Stimulated activated CD4-positive, alpha-beta T cell treated with anti-CD3 and anti-CD28 coated beads, TNF-alpha, amount 100 ng/mL, for 24 hours (primary cell): ENCODE results near the gene DEFB113.
"Not testable (repeated sequence)": the region's sequence is repeated elsewhere in the genome, so short reads cannot be mapped to it uniquely, and the experiment has no call there.

ENCODE experiments used
- DNase-seq, 3 experiments: peaks; one replicate each; pipeline ENCODE4 v3.0.0-alpha.2; 2020; ENCODE audit warnings: low read depth in 3 of 3

Gene DEFB113, protein sequence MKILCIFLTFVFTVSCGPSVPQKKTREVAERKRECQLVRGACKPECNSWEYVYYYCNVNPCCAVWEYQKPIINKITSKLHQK

DNA sequence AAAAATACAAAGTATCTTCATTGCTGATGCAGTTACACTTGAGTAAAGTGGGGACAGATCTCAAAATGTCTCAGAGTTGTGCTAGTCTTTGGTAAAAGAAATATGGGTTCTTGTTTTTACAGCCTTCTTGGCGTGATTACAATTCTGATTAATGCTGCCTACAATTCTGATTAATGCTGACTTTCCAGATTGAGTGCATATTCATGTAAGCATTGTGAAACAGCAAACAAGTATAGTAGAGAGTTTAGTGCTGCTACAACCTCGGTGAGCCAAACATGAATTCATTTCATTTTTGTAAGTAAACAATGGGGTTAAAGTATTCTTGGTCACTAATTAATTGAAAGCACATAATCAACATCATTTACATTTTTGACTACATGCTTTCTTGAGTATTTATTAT, at the start of gene DEFB113:
Gene DEFB113 (minus strand): TSS at position 21 of the 400 bp plus-strand sequence. CDS start 0 bp downstream, at position 21.
- no peak for DNase-seq

DNA sequence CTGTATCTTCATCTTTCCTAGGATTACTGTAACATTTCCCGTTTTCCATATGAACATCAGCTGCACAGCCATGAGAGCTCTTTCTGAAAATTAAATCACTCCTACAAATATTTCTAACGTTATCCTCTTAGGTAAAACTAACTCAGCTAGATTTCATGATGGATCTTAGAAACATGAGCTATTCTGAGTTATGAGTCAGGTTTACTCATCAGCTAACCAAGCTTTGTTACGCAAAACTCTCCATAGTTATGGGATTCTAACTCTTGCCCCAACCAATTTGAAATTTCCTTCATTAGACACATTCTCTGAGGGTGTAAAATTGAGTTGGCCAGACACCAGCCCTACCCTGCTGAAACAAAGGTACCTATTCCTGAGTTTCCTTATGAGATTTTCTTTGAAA, 38.4 kb upstream of the DEFB113 start:
- no peak for DNase-seq

DNA sequence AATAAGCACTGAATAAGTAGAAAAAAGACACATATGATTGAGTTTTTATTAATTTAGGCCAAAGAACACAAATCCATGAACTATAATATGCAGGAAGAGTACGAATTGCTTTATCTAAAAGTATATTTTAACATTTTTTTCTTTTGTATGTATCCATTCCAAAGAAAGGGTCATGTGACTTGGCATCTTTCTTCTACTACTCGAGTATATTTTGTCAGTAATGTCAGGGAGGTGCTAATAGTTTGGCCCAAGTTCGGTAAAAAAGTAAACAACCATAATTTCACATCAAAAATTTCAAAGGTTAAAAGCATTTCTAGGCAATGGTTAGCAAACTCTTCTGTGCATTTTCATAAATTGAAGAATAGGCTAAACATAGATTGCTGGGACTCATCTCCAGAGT, 33.7 kb upstream of the DEFB113 start:
- DNase-seq = no peak

DNA sequence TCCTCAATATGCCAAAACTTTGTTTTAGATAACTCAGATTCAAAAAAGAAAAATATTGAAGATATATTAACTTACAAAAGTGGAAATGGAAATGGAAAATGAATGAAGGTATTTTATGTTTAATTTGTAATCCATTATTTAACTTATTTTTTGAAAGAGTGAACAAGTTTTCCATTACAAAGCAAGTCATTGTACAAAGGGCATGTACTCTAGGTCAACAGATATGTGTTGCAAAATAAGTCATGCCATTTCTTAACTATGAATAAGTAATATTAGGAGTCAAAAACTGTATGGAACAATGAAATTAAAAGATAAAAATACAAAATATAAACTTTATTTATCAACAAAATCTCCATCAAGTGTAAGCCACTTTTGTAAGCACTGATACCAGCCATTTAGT, 25.9 kb upstream of the DEFB113 start:
- no peak for DNase-seq

DNA sequence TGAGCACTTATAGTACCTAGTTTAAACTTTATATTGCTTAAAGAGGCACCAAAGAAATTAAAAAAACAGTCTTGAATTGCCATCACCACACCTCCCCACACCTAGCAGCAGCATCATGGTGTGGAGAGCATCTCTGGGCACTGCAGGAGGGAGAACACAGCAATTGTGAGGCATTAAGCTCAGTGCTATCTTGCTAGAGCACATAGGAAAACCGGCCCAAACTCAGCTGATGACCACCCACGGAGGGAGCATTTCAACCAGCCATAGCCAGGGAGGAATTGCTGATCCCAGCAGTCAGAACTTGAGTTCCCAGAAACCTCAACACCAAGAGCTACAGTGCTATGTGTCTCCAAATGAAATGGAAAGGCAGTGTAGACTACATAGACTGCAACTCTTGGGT, 19.5 kb upstream of the DEFB113 start:
- DNase-seq = no peak

DNA sequence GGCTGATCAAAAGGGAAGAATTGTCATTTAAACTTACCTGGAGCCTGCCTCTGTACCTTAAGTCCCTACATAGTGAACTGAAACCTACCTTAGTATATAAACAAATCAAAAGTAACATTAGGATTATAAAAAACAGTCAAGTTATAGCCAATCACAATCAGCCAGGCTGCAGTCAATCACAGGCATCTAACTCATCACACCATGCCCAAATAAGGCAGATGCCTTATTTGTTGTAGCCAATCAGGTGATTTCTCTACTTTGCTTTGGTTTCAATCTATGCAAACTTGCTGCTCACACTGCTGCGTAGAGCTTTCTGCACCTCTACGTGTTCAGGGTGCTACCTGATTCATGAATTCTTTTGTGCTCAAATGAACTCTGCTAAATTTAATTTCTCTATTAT, 18.3 kb upstream of the DEFB113 start:
- DNase-seq = no peak

DNA sequence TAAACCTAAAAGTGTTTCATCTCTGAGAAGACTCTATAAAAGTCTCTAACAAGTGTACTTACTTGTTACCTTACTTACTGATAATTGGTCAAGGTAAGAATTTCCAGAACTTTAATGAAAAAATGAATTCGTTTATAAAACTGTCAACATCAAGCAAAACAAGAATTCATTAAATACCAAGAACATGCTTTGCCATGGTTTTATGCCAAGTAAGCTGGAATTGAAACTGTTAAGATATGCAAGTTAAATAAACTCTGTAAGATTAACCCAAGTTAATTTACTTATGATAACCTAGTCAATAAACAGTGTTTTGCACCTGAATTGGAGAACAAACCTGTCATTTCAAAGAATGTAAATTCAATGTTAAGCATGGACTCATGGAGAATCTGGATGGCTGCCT, 17.1 kb upstream of the DEFB113 start:
- no peak for DNase-seq

DNA sequence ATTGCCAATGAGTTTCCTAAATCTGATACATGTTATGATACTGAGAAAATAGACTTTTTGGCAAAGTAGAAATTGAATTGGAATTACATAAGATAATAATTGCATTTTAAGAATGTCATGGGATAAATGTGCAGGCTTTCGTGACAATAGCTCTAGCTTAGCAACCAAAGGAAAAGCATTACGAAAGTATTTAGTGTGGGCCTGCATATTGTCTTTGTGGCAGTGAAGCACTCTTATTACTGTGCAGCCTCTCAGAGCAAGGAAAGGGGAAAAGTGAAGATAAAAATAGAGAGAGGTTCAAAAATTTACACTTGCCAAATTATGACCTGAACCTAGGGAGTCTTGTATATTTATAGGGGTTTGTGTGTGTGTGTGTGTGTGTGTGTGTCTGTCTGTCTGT, 12.6 kb upstream of the DEFB113 start:
- DNase-seq = no peak

DNA sequence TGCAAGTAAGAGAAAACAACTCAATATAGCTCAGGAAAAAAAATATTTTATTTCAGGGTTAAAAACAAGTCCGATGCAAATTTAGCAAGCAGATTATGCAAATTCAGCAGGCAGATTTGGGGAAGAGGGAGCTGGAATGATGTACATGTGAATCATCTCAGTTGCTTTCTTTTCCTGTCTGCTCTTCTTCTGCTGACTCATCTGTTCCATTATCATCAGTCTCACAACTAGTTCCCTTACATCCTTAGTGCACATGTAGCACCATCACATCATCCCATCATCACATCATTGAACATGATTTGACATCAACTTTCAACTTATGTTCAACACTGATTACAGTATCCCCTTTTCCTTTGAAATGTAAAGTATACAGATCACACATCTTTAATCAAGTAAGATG, 11.5 kb upstream of the DEFB113 start:
- DNase-seq = no peak

DNA sequence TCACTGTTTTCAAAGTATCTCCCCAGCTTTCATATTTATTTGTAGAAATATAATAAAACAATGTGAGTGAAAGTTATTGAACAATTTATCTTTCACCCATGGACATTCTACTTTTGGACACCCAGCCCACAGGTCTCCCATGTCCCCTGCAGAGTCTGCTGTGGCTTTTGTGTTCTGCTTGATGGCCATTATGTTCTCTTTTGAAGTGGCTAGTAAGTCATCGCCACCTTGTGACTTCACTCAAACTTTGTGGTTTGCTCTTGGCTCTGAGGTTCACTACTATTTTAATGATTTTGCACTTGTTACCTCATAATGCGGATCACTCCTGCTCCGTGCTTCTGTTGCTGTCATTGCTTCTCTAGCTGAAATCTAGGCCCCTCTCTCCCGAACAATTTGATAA, 10.2 kb upstream of the DEFB113 start:
- no peak for DNase-seq

DNA sequence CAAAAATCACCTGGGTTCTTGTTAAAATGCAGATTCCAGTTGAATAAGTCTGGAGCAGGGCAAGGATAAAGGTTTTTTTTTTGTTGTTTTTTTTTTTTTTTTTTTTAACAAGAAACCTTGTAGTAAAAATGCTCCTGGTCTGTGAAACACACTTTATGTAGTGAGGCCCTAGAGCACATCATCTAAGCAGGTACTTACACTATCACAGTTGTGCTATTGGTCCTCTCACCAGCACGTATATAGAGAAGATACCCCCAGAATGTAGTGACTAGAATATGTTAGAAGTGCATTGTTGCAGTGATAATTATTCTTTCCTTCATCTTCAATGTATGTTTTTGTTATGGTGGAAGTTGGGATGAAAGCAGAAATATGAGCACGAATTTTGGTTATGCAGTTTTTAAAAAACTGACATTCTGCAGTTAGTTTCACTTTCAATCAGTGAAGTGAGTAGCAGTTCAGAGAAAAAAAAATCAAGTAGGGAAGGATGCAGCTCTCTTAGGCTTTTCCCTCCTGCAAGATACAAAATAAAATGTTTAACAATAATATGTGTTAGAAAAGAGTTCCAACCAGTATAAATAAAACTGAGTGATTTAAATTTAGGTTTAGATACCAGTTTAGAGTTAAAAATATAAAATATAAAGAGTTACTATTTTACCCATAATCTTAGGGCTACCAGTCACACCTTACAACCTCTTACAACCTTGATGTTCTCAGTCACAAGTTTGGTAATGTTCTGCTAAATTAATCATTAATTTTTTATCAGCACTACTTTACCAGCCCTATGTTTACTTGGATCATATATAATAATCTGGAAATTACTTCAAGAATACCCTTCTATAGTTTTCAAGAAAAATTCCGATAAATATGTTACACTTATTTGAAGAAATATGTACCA, 9.2 kb upstream of the DEFB113 start:
- DNase-seq = no peak

DNA sequence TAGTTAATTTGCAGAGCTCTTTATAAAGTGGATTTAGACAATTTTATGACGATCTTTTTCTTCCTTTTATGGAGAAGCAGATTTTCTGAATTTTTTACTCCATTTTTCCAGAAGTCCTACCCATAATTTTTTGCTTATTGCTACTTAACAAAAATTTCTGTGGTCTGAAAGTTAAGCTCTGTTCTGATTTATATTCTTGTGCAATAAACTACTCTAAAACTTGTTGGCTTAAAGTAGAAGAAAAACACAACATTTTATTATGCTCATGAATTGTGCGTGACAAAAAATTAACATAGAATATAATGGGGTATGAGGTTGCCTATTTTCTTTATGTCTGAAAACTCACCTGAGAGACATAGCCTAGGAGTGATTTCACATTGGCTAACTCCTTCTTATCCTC, 2.6 kb downstream of the DEFB113 start:
- DNase-seq = no peak

DNA sequence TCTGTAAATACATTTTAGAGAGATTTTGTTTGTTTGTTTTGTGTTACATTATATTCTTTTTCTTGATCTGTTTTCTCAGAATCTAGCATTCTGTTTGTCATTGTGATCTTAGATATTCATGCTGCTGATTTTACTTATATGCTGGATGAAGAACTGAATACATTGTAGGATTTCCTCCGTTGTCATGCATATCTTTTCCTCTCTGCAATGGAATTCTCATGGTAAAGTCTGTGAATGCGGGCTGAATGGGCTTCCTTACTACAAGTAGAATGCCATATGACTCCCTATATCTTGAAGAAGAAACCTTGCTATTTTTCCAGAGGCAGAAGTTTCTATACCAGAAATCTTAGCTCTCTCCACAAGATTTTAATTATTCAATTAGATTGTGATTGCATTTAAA, 3.1 kb downstream of the DEFB113 start:
- no peak for DNase-seq

DNA sequence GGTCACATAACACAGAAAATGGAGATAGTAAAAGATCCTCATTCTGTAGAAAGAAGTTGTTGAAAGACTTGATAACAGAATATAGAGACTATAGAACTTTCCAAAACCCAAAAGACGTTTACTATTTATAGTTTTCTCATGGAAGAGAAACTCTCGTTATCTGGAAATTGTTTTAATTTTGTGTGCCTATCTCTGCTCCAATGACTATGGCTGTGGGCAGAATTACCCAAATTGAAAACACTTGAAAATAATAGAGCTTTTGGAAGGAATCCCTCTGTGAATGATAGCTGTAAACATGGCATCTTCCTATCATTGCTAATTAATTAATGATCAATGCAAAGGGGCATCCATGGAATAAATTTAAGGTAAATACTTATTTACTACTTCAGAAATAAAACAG, 5.4 kb downstream of the DEFB113 start, which contains the start of gene DEFB114:
Gene DEFB114 (minus strand): TSS at position 101 of the 400 bp plus-strand sequence. CDS start 59 bp downstream, at position 42.
- no peak for DNase-seq

DNA sequence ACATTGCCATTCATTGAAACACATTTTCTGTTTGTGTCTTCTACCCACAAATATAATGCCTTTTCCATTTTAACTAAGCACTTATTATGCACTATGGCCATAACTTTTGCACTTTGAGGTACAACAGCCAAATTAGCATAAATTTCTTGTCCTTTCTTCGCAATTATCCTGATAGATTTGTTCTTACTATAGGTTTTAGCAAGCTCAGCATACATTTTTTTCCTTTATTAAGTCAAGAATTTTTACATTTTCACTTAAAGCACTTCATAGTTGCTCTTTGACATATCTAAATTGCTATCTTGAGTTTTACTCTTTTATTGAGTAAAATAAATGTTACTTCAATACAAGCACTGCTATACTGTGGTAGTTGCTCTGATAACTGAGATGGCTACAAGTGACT, 11.2 kb downstream of the DEFB113 start:
- DNase-seq = no peak

DNA sequence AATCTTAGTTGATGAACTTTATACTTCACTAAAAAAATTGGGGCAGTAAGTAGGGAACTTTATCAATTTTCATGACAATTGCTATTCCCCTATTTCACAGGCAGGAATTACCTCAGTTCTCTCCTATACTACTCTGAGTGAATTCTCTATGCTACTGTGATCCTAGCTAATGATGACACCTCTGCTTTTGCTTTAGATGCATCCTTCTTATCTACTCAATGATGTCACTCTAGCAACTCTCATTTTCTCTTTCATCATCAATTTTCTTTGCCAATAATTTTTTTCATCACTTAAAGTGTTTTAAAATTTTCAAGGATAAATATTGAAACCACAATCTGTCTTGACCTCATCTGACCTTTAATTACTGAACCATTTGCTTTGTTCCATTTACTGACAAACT, 13.6 kb downstream of the DEFB113 start:
- no peak for DNase-seq

DNA sequence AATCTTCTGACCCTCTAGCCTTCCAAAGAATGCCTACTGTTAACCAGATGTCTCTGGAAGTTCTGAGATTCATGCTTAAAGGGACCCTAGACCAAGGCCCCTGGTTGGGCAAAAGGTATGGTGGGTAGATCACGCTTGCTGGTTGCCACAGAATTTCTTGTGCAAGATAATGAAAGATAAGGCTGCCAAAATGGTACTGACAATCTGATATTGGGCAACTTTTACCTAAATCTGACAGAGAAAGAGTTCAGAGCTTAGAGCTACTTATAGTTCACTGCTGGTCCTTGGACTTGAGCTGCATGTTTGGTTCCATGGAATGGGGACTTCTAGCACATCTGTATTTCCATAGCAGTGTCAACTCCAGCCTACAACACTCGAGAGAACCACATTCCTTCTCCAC, 17.5 kb downstream of the DEFB113 start:
- no peak for DNase-seq

DNA sequence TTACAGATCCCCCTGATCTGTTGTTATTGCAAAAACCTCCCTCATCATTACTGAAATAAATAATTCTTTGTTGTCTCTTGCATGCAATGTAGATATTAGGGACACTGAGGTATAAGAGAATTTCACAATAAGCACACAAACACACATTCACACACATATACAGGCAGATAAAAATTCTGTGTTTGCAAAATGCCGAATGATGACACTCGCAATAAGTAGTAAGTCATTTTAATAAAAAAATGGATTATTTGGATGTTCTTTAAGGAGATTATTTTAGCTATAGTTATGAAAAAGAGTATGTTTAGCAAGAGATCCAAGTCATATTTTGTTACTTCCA, 19.0 kb downstream of the DEFB113 start:
- no peak for DNase-seq

DNA sequence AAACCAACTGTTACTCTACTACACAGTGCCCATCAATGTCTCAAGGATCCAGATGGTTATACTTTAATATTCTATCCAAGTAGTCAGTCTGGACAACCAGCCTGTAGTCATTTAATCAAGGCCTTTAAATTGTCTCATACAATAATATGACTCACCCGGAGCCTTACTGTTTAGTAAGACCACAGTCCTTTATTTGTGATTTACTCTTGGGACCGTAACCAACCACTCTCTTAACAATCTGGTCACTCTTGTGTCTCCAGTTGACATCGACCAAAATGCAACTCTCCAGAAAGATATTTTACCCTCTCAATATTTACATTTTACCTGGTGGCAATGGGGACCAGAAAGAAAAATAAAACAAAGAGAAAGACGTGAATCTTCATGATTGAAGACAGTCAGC, 20.4 kb downstream of the DEFB113 start:
- DNase-seq = no peak

DNA sequence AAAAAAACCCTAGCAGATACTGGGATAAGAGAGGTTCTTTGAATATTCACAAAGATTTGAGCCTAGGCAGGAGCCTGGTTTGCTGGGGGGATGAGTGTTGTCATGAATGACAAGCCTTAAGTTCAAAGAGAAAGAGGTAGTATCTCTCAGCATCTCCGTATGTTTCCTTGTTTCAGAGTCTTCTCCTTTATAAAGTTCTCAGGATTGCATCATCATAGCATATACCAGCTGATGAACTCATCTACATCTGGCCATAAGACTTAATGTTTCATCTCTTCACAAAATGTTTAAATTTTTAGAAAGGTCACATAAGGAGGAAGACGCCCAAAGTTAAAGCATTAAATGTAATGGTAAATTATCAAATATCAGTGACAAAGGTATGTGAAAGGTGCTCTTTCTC, 22.6 kb downstream of the DEFB113 start:
- no peak for DNase-seq

DNA sequence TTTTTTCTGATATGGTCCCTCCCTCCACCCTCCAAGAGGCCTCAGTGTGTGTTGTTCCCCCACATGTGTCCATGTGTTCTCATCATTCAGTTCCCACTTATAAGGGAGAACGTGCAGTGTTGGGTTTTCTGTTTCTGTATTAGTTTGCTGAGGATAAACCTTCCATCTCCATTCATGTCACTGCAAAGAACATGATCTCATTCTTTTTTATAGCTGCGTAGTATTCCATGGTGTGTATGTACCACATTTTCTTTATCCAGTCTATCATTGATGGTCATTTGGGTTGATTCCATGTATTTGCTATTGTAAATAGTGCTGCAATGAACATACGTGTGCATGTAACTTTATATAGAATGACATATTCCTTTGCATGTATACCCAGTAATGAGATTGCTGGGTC, 25.4 kb downstream of the DEFB113 start:
- not testable (repeated sequence) for DNase-seq

DNA sequence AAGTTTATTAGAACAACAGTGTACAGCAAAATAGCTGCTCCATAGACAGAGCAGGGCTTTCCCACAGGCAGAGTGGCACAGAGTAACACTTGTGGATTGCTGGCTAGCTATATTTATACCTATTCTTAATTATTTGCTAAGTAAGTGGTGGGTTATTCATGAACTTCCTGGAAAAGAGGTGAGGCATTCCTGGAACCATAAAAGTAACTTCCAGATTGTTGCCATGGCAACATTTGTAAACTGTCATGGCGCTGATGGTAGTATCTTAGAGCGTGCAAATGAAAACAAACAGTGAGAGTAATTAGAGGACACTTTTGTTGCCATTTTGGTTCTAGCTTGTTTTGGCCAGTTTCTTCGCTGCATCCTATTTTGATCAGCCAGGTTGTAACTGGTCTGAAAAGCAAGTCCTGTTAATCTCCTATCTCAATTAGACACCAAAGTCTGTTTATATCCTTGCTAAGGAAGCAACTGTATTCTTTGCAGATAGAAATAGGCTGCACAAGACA, 29.4 kb downstream of the DEFB113 start:
- DNase-seq = no peak

DNA sequence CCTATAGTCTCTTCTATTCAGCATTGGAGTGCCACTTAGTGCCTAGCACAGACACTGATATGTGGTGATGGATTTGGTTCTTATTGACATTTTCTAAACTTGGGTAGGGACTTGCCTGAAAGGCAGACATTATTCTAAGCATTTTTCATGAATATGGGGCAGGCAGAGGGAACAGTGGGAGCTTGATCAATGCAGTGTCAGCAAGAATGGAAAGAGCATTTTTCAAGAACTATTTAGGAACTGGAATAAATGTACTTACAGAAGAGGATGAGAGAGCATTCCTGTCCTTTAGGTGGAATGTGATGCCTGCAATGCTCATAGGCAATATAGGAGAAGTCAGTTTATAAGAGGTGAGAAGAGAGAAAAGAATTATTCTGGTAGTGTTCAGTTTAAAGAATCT, 31.6 kb downstream of the DEFB113 start:
- no peak for DNase-seq

DNA sequence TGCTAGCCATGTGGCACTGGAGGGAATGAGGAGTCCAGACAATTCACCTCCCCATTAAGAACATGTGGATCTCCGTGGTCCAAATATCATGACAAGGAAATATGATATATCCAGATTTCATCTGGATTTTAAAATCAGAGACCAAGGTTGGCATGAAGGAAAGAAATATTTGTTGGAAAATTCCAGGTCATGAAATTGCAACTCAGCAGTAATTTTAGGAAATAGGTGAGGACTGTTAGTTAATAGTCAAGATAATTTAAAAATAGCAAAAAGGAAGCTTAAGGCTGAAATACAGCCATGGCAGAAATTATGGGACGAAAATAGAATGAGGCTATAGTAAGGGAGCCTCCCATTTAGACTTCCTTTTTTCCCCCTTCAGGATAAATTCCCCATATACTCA, 32.4 kb downstream of the DEFB113 start:
- DNase-seq = no peak
